ENCODE measurements around the gene YWHAG. TPM values are rescaled to one million over a fixed set of nuclear protein-coding genes. Genes with fewer than 3 reads are reported as not detected.
A peak's percentile ranks its signal among the peaks of the same experiment; 100 is the strongest.

The YWHAG gene
- total and polyA plus RNA-seq, 9 of the 15 experiments (the other 6 are each of a cell fraction or from before 2014, with no cell fraction given): 30.4 to 246 (median 94.5) TPM

GRCh38 chr7:76386691-76387260 lies 28.0 kb upstream of the YWHAG start:
- FAIRE-seq (no peak), DNase-seq (ENCODE audit: extremely low read depth in 1 of 4, low spot score in 3 of 4) (no peak), ATAC-seq (no peak)
- no peak overlapping the region for H3K27ac ChIP-seq (ENCODE audit: extremely low read depth, low read depth, low read length)
- no peaks in the 10 kb centered on the region for H3K9me3 ChIP-seq (replicated peaks; ENCODE audit: control insufficient read depth, insufficient read depth, low read depth, low read length)
- in situ Hi-C loops (cut with MboI) (no loop called here), intact Hi-C loops (cut with micrococcal nuclease) (no loop called here)
- no peaks in the 10 kb centered on the region for H3K27me3 ChIP-seq (ENCODE audit: control insufficient read depth in 2 of 2, insufficient read depth in 2 of 2, low read length in 2 of 2)
- no peak for TF ChIP-seq POLR2AphosphoS5 (IDR thresholded peaks at IDR 0.05; ENCODE audit: control insufficient read depth, insufficient read depth, low read depth, low read length)
- TF ChIP-seq CEBPB (tag; IDR thresholded peaks at IDR 0.05): peak; percentile 15; the same call in 1 of the 2 replicates
- TF ChIP-seq NFIC (IDR thresholded peaks at IDR 0.05): peak; percentile 49; the same call in 1 of the 2 replicates
- TF ChIP-seq FOXP1 (CRISPR knock-in tag; IDR thresholded peaks at IDR 0.05): no peak
- TF ChIP-seq MLLT1 (IDR thresholded peaks at IDR 0.05): 0 out of 4 replicates have a peak, but pooled peaks of 1 of the 2 experiments have one; percentile 22
- TF ChIP-seq ARID4B (CRISPR knock-in tag; IDR thresholded peaks at IDR 0.05): no peak
- TF ChIP-seq ZNF436 (CRISPR knock-in tag; IDR thresholded peaks at IDR 0.05): no peak
- TF ChIP-seq CREBBP (IDR thresholded peaks at IDR 0.05; ENCODE audit: low read depth, low read length): no peak
- no peak for TF ChIP-seq ZNF518B (CRISPR knock-in tag; IDR thresholded peaks at IDR 0.05)
- POLR2A ChIA-PET: interaction anchor here (0.7 kb wide), 1 partner anchor 108 kb away, joined by 3 read pairs; no protein-coding TSS in a partner anchor
- BruUV-seq (replicated peaks): no TSS peak
- 68% methylated on average over 10 of the region's 11 CpGs for WGBS (ENCODE audit: insufficient coverage, low coverage, missing lambda C conversion rate)
- H3K9me1 ChIP-seq (ENCODE audit: control insufficient read depth, insufficient read depth, low read length): no peaks in the 10 kb centered on the region
- peaks cover 22 to 30% of the 10 kb centered on the region in 2 experiments for H3K4me1 ChIP-seq (replicated peaks in 1 of 2; ENCODE audit: control insufficient read depth in 2 of 2, insufficient read depth in 2 of 2, low read length in 2 of 2)
- H4K20me1 ChIP-seq (replicated peaks; ENCODE audit: control insufficient read depth, insufficient read depth, low read length): no peaks in the 10 kb centered on the region
- no peak overlapping the region for H3K9ac ChIP-seq (ENCODE audit: insufficient read depth in 1 of 2, low read depth in 2 of 2, low read length in 2 of 2)
- H3K36me3 ChIP-seq (ENCODE audit: control insufficient read depth, insufficient read depth, low read length): no peaks in the 10 kb centered on the region
- no peaks in the 10 kb centered on the region for H3K79me2 ChIP-seq (ENCODE audit: control insufficient read depth, insufficient read depth, low read length)
- no peak overlapping the region for H3K4me2 ChIP-seq (ENCODE audit: insufficient read depth, low read length)
- H3K4me3 ChIP-seq: no peak overlapping the region
- CTCF ChIA-PET (ENCODE audit: low intra/inter-chr PET ratio): no interaction called here
- H2AFZ ChIP-seq (ENCODE audit: low read depth, low read length): peak overlapping the region; percentile 58; the same call in 1 of the 2 replicates
